Measurements from ENCODE around the gene ARHGEF28.

ARHGEF28 gene

DNA sequence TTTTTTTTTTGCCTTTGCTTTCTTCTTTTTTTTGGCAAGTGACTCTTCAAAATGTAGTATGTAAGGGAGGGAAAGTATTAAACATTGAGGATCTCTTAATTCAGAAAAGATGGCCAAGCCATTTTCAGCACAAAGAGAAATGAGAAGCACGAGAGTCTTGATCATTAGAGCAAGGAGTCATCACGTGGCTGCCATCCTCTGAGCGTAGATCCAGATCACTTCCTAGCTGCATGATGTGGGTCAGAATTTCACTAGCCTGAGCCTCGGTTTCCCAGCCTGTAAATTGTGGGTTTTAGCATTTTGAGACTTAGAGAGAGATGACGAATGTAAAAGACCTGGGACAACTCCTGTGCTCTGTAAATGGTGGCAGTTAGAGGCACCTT lies 312.9 kb downstream of the ARHGEF28 start:
- no peak for DNase-seq (ENCODE audit: low read depth)

DNA sequence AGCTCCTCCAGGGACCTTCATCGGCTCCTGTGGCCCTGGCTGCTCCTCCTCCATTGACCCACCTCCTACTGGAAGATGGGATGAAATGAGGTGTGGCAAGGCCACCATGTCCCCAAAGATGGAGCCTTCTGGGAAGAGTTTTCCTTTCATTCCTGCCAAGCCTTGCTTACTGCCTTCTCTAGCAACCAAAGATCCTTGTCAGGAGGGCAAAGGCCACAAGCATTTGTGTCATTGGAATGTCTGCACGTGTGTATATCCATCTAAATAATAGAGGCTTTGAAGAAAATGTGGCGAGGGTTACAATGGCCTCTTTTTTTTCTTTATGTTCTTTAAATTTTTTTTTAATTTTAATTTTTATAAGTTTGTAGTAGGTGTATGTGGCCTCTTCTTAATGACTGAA lies 313.6 kb downstream of the ARHGEF28 start:
- no peak for DNase-seq (ENCODE audit: low read depth)

GRCh38 chr5:73940026-73940425 lies 314.0 kb downstream of the ARHGEF28 start:
- DNase-seq (ENCODE audit: low read depth), result no peak

GRCh38 chr5:73940801-73941200 lies 314.8 kb downstream of the ARHGEF28 start:
- DNase-seq (ENCODE audit: low read depth), result no peak

- no peak for DNase-seq (ENCODE audit: low read depth)
These were observed 316.8 kb downstream of the ARHGEF28 start for GRCh38 chr5:73942783-73943182.

DNA sequence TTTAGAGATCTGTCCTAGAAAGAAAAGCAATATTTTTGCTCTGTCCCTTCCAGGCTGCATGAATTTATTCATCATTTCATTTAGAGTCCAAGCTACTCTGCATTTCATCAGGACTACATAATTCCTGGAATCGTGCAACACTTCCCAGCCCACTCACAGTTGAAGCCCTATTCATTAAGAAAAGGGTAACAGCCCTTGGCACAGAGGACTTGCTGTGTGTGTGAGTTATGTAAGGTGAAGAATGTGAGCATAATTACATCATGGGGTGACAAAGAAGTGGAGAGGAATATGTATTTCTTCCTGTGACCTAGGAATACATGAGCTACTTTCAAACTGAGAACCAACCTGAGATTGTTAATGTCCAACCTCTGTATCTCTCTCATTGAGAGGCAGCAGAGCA lies 317.4 kb downstream of the ARHGEF28 start:
- DNase-seq (ENCODE audit: low read depth), result no peak

GRCh38 chr5:73944581-73944980 lies 318.6 kb downstream of the ARHGEF28 start:
- DNase-seq (ENCODE audit: low read depth), result no peak

- no peak for DNase-seq (ENCODE audit: low read depth)
These were observed 319.5 kb downstream of the ARHGEF28 start for GRCh38 chr5:73945505-73945904.

GRCh38 chr5:73946278-73946677 lies 320.3 kb downstream of the ARHGEF28 start:
- no peak for DNase-seq (ENCODE audit: low read depth)

- no peak for DNase-seq (ENCODE audit: low read depth)
These were observed 321.1 kb downstream of the ARHGEF28 start for GRCh38 chr5:73946919-73947602.

- DNase-seq (ENCODE audit: low read depth), result no peak
These were observed 322.1 kb downstream of the ARHGEF28 start for GRCh38 chr5:73947906-73948640.

- no peak for DNase-seq (ENCODE audit: low read depth)
These were observed 322.7 kb downstream of the ARHGEF28 start for GRCh38 chr5:73948720-73949119.

DNA sequence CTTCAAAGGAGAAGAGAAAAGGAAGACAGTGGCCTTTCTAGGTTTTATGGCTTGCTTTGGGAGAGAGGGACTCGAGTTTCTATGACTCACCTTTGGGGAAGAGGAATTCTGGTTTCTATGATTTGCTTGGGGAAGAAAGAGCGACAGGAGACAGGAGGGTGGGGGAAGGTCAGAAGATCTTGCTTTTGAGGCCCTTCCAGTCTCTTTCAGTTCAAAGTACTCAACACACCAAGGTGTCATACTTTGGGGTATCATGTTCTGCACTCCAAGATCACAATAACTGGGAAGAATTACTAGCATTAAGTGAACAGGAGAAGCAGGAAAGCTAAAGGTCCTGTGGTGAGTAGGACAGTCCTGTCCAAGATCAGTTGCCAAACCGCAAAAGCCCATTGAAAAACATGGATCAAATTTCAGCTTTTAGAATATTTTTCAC lies 324.5 kb downstream of the ARHGEF28 start:
- no peak for DNase-seq (ENCODE audit: low read depth)

DNA sequence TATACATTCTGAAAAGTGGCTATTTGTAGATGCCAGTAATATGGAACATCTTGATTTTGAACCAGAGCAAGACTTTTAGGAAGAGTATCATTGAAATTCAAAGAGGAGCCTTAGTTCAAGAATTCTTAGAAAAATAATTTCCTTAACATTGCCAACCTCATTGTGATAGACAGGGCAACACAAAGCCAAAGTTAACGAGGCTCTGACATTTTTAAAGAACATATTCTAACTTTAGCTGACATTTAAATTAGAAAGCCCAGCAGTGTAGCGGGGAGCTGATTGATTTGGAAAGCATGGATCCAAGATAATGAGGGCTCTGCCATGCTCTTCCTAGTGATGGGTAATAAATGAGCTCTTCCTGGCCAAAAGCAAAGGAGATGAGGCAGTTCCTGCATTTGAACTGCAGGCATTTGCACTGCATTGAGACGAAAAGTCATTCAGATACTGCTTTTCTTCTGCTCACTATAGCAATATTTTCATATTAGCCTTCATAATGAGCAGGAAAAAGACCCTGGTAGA lies 325.0 kb downstream of the ARHGEF28 start:
- DNase-seq (ENCODE audit: low read depth), result no peak

GRCh38 chr5:73952872-73953271 lies 326.9 kb downstream of the ARHGEF28 start:
- DNase-seq (ENCODE audit: low read depth), result no peak

DNA sequence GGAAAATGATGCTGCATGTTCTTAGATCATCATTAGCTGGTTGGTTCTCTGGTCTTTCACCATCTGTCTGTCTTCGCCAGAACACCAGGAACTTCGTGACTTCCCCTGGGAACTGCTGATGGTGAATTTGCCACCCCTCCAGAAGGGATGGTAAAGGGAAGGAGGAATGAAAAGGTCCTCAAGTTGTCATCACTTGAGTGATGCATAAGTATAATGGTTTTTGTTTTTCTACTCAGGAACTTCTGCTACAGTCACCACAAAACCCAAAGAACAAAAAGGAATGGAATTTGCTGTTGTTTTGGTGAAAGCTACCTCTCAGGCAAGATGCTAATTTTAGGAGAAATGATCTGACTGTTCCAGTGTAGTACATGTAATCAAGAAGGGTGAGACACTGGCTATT lies 328.4 kb downstream of the ARHGEF28 start:
- no peak for DNase-seq (ENCODE audit: low read depth)

GRCh38 chr5:73955271-73955846 lies 329.4 kb downstream of the ARHGEF28 start:
- no peak for DNase-seq (ENCODE audit: low read depth)

- DNase-seq (ENCODE audit: low read depth), result no peak
These were observed 331.5 kb downstream of the ARHGEF28 start for GRCh38 chr5:73957397-73958001.

GRCh38 chr5:73958037-73958436 lies 332.0 kb downstream of the ARHGEF28 start:
- DNase-seq (ENCODE audit: low read depth), result no peak

DNA sequence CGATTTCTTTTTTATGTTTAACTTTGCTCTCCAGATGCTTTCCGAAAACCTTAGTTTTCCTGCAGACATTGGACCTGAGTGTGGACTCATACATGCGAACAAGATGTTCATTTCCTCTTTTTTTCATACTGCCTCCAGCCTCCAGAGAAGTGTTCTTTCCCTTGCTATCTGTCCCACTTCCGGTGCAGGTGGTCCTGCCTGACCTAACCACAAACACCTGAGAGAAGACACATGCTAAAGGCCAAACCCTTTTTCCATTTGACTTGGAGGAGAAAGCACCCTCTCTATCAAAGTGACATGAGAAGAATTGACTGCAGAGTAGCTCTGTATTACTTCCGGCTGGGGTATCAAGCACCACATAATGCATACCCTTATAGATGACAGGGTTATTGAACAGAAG lies 334.0 kb downstream of the ARHGEF28 start:
- DNase-seq (ENCODE audit: low read depth), result no peak

DNA sequence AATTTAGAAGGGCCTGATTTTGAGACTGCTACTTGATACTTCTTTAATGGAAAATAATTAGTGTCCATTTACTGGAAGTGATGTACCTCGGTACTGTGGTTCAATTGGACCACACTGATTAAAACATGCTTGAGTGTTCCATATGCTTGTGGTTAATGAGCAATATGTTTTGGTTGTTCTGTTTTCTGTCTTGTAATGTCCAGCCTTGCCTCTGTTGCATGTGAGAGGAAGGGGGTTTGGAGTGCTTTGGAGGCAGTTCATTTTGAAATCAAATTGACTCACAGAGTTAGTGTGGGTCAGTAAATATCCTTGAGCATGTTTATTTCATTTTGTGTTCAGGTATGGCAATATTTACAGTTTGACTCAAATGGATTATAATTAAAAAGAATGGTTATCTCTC lies 334.4 kb downstream of the ARHGEF28 start:
- no peak for DNase-seq (ENCODE audit: low read depth)

DNA sequence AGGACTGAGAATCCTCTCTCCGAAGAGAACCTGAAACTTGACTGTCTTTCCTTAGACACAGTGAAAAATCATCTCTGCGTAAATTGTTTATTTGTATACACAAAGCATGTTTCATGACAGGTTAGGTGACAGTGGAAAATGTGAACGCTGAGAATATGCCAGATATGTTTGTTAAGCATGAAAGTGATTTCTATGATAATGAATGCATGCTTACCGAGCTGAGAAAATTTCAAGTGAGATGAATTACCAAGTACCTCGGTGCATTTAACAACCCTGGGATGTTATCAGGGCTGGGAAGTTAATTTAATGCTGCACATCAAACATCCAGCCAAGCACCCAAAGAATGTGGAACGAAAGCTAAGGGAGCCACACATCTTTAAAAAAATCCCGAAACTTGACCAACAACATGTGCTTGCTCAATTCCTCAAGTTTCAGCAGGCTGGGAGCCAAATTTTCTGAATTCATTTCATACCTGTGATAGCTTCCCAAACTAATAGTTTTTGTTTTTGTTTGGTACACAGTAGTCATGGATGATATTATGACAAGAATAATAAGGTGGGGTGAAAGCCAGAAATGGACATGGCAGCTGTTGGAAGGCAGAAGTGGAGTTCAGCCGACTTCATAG lies 336.9 kb downstream of the ARHGEF28 start:
- DNase-seq (ENCODE audit: low read depth), result peak; percentile 58

Measured in GM04504 (cell line).